Astrocyte of the cerebellum (primary cell): ENCODE data around the gene ADGB.
"Not testable (repeated sequence)": the region's sequence is repeated elsewhere in the genome, so short reads cannot be mapped to it uniquely, and the experiment has no call there.

ENCODE experiments used
- DNase-seq: peaks from one replicate; pipeline ENCODE4 v3.0.0-alpha.2; 2011; ENCODE audit warnings: low read depth
- H3K4me3 ChIP-seq: 2 replicates; pipeline ENCODE4 v1.5.1; 2011; ENCODE audit warnings: mild to moderate bottlenecking, low read depth, low read length, moderate library complexity
- CTCF ChIP-seq: IDR thresholded peaks from 2 replicates; pipeline ENCODE4 v1.5.1; 2012; ENCODE audit warnings: low read length, low read depth, moderate library complexity, mild to moderate bottlenecking; ENCODE audit errors: missing control alignments
- in situ Hi-C: cut with HindIII; loops from 2 replicates; pipeline ENCODE4 v1.10.0; 2017; ENCODE audit warnings: low sequenced_read_pairs

The ADGB gene

GRCh38 chr6:146781836-146782235 is 183.1 kb downstream of the ADGB start:
- no peak for DNase-seq
- in situ Hi-C loops = no loop called here
- no peak overlapping the region for H3K4me3 ChIP-seq
- no peak for TF ChIP-seq CTCF

- peak; percentile 48 for TF ChIP-seq CTCF
- in situ Hi-C loops = no loop called here
- H3K4me3 ChIP-seq = no peak overlapping the region
- no peak for DNase-seq
These were observed 186.3 kb downstream of the ADGB start for GRCh38 chr6:146785001-146785585.

- H3K4me3 ChIP-seq = no peak overlapping the region
- no peak for DNase-seq
- in situ Hi-C loops = no loop called here
- TF ChIP-seq CTCF = no peak
These were observed 189.2 kb downstream of the ADGB start for GRCh38 chr6:146787876-146788508.

GRCh38 chr6:146790561-146791091 is 191.9 kb downstream of the ADGB start:
- in situ Hi-C loops = no loop called here
- no peak overlapping the region for H3K4me3 ChIP-seq
- TF ChIP-seq CTCF = no peak
- no peak for DNase-seq

GRCh38 chr6:146791930-146792329 is 193.2 kb downstream of the ADGB start:
- DNase-seq = no peak
- TF ChIP-seq CTCF = no peak
- in situ Hi-C loops = no loop called here
- H3K4me3 ChIP-seq = no peak overlapping the region

GRCh38 chr6:146793218-146793617 is 194.4 kb downstream of the ADGB start:
- in situ Hi-C loops, DNase-seq, H3K4me3 ChIP-seq: not testable (repeated sequence)

GRCh38 chr6:146795479-146796133 is 196.8 kb downstream of the ADGB start:
- no peak for DNase-seq
- H3K4me3 ChIP-seq = no peak overlapping the region
- no peak for TF ChIP-seq CTCF
- in situ Hi-C loops = no loop called here

GRCh38 chr6:146803167-146803566 is 204.4 kb downstream of the ADGB start:
- H3K4me3 ChIP-seq, in situ Hi-C loops, DNase-seq: not testable (repeated sequence)
